GM18508 (cell line): ENCODE measurements around the gene LMBR1.
A peak's percentile ranks its signal among the peaks of the same experiment; 100 is the strongest.
"Not testable (repeated sequence)": the region's sequence is repeated elsewhere in the genome, so short reads cannot be mapped to it uniquely, and the experiment has no call there.

ENCODE experiments used
- ATAC-seq: cut with Tn5 transposase; IDR thresholded peaks from one replicate; pipeline ENCODE4 v1.9.1; 2021; ENCODE audit warnings: moderate number of reproducible peaks; ENCODE audit not compliant: insufficient read depth, unreplicated experiment

Gene LMBR1

DNA sequence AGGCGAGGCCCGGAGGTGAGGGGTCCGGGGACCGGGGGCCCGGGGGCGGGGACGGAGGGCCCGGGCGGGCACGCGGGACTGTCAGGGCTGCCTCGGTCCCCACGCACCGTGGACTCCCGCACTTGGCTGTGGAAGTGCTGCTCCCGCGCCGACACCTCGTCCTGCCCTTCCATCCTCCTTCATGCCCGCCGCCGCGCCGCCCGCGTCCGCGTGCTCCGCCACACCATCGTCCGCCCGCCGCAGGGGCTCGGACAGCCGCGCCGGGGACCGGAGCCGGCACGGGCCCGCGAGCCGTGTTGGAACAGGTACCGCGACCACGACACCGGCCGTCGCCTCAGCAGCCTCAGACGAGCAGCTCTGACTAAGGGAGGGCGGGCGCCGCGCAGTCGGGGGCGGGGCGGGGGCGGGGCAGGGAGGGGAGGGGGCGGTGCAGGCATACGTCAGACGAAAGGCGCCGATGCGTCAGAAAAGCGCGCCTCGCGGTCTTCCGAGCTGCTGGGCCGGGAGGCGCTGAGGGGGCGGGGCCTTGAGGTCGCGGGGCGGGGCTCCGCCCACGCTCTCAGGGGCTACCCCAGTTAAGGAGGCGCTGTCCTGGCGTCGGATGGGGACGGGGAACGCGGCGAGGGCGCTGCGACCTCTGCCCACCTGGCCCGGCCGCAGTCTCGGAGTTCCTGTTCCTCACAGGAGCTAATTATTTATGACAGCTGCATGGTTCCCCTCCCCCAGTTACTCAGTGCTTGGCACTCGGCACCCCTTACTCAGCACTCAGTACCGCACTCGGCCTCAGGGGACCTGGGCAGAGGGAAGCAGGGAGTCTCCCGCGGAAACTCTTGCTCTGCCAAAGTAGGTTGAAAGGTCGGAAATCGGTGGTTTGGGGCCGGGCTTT lies at the start of gene LMBR1:
TSS of gene LMBR1 (minus strand) at position 363 of the 886 bp plus-strand sequence. CDS start at position 173, 190 bp downstream.
- ATAC-seq = peak; percentile 53

- ATAC-seq = no peak
These were observed 49.7 kb upstream of the LMBR1 start for GRCh38 chr7:156942708-156943090.

GRCh38 chr7:156941393-156942182 lies 48.6 kb upstream of the LMBR1 start:
- no peak for ATAC-seq

DNA sequence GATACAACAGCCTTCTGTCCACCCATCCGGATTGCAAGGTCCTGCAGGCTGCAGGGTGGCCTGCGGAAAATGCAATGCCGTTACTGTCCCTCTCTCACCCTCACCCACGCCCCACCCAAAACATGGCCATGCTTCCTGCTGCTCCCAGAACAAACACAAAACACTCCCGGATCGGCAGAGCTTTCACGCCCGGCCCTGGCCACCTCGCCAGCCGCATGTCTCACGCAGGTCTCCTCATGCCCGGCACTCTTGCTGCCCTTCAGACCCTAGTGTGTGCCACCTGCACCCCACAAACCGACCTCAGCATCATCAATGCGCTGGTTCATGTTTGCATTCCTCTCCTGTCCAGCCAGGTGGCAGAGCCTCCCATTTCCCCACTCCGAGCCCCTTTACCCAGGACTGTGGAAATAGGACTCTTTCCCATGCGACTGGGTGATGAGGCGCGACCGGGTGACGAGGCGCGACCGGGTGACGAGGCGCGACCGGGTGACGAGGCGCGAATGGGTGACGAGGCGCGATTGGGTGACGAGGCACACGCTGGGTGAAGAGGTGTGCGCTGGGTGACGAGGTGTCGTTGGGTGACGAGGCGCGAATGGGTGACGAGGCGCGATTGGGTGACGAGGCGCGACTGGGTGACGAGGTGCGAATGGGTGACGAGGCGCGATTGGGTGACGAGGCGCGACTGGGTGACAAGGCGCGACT lies 47.6 kb upstream of the LMBR1 start:
- ATAC-seq = no peak

- not testable (repeated sequence) for ATAC-seq
These were observed 43.8 kb upstream of the LMBR1 start for GRCh38 chr7:156936766-156937165.

DNA sequence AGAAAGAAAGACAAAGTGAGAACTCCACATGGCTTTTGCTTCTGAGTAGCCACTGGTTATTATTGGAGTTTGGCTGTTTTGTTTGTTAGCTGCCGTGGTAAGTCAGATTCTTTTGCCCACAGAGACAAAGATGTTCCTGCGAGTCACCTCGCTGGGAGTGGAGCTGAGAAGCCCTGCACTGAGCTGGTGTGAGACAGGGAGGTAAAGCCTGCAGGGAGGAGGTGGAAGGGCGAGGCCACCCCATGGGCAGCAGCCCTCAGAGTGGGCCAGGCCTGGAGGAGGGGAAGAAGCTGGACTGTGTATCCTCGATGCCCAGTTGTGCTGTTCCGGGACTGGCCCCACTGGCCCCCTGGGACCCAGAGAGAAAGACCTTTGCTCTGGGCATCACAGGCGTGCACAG lies 42.3 kb upstream of the LMBR1 start:
- ATAC-seq = no peak

GRCh38 chr7:156932006-156932405 lies 39.0 kb upstream of the LMBR1 start:
- ATAC-seq = no peak

- ATAC-seq = no peak
These were observed 37.0 kb upstream of the LMBR1 start for GRCh38 chr7:156929789-156930539.

- ATAC-seq = no peak
These were observed 35.4 kb upstream of the LMBR1 start for GRCh38 chr7:156928406-156928747.

GRCh38 chr7:156927571-156928405 lies 34.8 kb upstream of the LMBR1 start:
- ATAC-seq = no peak

GRCh38 chr7:156925821-156926220 lies 32.8 kb upstream of the LMBR1 start:
- not testable (repeated sequence) for ATAC-seq

GRCh38 chr7:156922304-156922703 lies 29.3 kb upstream of the LMBR1 start:
- not testable (repeated sequence) for ATAC-seq

DNA sequence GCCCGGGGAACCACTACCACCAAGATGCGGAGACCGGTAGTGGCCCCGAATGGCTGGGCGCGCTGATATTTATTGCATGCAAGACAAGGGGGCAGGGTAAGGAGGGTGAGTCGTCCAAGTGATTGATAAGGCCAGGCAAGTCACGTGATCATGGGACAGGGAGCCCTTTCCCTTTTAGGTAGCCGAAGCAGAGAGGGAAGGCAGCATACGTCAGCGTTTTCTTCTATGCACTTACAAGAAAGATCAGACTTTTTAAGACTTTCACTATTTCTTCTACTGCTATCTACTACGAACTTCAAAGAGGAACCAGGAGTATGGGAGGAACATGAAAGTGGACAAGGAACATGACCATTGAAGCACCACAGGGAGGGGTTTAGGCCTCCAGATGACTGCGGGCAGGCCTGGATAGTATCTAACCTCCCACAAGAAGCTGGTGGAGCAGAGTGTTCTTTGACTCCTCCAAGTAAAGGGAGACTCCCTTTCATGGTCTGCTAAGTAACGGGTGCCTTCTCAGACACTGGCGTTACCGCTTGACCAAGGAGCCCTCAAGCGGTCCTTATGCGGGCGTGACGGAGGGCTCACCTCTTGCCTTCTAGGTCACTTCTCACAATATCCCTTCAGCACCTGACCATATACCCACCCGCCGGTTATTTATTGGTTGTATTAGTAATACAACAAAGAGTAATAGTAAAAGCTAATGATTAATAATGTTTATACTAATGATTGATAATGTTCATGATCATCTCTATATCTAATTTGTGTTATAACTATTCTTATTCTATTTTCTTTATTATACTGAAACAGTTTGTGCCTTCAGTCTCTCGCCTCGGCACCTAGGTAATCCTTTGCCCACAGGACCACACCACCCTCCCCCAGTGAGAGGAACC lies 27.7 kb upstream of the LMBR1 start:
- not testable (repeated sequence) for ATAC-seq

GRCh38 chr7:156920076-156920475 lies 27.1 kb upstream of the LMBR1 start:
- ATAC-seq = no peak

DNA sequence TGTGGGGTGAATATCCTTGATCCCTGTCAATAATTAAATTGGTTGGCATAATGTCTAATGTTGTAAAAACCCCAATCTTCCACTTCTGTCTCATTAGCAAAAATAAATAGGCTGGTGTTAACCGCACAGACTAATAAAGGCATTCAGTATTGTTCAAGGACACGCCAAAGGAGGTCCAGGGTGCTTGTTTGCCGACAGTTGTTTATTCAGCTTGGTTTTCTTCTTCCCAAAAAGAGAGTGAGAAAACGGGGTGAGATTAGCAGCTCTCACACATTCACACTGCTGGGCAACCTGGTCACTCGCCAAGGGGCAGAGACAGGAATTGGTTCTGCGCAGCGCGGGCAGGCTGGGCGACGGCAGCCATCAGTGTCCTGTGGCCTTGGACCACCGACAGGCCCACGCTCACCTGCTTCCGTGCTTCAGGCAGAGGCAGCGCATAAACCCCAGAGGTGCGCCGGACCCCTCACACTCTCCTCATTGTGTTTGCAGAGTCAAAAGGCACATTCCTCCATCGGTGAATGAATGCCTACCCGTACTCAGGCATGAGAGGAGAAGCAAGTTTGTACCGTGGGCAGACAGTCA lies 26.2 kb upstream of the LMBR1 start:
- no peak for ATAC-seq

- peak; percentile 44 for ATAC-seq
These were observed 25.7 kb upstream of the LMBR1 start for GRCh38 chr7:156918635-156919034.

- ATAC-seq = not testable (repeated sequence)
These were observed 16.7 kb upstream of the LMBR1 start for GRCh38 chr7:156909574-156910252.
